ENCODE measurements around the gene PYY.
"Not testable (repeated sequence)": the region's sequence is repeated elsewhere in the genome, so short reads cannot be mapped to it uniquely, and the experiment has no call there.

PYY gene

DNA sequence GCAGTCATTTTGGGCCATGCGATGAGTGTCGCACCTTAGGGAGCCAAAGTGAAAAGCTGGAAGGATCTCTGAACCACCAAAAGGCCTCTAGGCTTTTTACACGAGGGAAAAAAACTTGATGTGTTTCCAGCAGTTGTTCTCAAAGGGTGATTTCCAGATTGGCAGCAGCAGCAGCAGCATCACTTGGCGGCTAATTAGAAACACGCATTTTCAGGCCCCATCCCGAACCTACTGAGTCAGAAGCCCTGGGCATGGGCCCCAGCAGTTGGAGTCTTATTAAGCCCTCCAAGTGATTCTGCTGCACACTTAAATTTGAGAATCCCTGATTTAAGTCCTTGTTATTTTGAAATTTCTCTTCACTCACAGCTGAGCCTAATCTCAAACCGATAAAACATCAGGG lies 25.3 kb upstream of the PYY start:
- DNase-seq (ENCODE audit: low read depth, low spot score), result no peak

- no peak for DNase-seq (ENCODE audit: low read depth, low spot score)
Observed at GRCh38 chr17:43978078-43978477, 24.3 kb upstream of the PYY start.

DNA sequence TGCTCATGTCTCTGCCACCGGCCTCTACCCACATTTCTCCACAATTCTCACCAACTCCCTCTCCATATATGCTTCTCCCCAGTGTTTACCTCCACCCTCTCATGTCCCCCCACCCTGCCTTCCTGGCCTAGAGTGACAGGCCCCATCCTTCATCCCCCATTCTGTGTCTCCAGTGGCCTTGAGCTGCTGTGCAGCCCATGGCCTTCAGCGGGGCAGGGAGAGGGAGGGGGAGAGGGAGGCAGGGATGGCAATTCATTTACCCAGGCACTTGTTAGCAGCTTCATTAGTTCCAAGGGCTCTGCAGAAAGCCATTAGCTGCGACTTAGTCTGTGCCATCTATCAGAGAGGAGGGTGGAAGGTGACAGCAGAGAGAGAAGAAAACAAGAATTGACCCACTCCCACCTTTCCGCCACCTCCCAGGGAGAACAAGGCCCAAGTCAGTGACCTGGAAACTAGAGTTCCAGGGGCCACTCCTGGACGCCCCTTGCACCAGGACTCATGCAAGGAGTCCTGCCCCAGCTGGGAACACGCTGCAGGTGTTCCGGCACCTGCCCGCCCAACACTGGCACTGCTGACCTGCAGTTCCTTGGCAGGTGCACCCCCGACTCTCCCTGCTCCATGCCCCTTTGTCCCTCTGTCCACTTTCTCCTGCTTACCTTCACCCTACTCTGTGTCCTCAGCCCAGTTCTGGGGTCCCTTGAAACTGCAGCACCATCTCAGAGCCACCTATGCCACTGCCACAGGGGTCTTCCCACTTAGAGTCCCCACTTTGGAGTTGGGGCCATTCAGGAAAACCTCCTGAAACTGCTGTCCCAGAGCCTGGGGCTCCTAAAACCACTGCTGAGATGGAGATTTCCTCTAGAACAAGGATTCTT lies 23.5 kb upstream of the PYY start:
- no peak for DNase-seq (ENCODE audit: low read depth, low spot score)

DNA sequence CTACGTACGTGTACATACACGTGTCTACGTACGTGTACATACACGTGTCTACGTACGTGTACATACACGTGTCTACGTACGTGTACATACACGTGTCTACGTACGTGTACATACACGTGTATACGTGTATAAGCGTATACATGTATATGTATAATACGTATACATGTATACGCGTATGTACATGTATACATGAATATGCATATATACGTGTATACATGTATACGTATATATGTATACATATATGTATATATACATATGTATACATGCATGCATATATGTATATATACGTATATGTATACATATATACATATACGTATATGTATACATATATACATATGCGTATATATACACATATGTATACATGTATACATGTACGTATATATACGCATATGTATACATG lies 22.2 kb upstream of the PYY start:
- no peak for DNase-seq (ENCODE audit: low read depth, low spot score)

GRCh38 chr17:43974382-43975266 lies 20.9 kb upstream of the PYY start:
- no peak for DNase-seq (ENCODE audit: low read depth, low spot score)

- not testable (repeated sequence) for DNase-seq (ENCODE audit: low read depth, low spot score)
Observed at GRCh38 chr17:43972444-43973212, 18.9 kb upstream of the PYY start.

DNA sequence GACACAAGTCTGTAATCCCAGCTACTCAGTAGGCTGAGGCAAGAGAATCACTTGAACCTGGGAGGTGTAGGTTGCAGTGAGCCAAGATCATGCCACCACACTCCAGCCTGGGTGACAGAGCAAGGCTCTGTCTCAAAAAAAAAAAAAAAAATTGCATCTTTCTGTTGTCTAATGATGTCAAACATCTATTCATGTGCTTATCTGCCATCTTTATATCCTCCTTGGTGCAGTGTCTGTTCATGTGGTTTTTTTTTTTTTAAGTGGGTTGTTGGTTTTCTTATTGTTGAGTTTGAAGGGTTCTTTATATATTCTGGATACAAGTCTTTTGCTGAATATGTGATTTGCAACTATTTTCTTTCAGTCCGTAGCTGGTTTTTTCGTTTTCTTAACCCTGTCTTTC lies 17.7 kb upstream of the PYY start:
- not testable (repeated sequence) for DNase-seq (ENCODE audit: low read depth, low spot score)

DNA sequence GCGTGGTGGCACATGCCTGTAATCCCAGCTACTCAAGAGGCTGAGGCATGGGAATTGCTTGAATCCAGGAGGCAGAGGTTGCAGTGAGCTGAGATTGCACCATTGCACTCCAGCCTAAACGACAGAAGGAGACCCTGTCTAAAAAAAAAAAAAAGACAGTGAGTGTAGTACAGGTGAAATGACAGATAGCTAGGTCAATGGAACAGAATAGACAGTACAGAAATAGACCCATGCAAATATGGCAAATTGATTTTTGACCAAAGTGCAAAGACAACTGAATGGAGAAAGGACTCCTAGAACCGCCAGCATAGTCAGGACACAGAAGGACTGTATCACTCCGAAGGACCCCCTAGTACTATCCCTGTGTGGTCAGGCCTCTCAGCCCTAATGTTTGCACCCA lies 16.6 kb upstream of the PYY start:
- DNase-seq (ENCODE audit: low read depth, low spot score), result no peak

DNA sequence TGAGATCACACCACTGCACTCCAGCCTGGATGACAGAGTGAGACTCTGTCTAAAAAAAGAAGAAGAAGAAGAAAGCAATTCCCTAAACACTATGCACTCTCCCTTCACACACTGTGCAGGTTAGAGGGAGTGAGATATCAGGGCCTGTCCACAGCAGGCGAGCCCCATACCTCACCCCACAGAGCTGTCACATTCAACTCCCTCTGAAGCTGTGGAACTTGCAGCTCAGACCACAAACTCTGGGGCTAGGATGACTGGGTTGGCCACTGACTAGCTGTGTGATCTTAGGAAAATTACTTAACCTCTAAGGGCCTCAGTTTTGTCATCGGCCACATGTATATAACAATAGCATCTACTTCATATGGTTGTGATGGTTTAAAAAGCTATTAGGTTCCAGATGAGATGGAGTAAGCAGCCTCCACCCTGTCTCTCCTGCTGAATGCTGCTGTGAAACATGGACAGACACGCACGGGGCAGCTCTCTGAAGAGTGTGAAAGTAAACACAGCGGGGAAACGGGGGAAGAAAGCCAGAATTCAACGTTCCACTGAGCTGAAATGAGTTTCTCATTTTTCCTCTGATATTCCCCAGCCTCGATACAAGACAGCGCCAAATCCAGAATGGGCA lies 13.6 kb upstream of the PYY start:
- no peak for DNase-seq (ENCODE audit: low read depth, low spot score)

- no peak for DNase-seq (ENCODE audit: low read depth, low spot score)
Observed at GRCh38 chr17:43966276-43966675, 12.5 kb upstream of the PYY start.

- no peak for DNase-seq (ENCODE audit: low read depth, low spot score)
Observed at GRCh38 chr17:43962479-43962878, 8.7 kb upstream of the PYY start.

GRCh38 chr17:43961954-43962353 lies 8.2 kb upstream of the PYY start:
- DNase-seq (ENCODE audit: low read depth, low spot score), result no peak

DNA sequence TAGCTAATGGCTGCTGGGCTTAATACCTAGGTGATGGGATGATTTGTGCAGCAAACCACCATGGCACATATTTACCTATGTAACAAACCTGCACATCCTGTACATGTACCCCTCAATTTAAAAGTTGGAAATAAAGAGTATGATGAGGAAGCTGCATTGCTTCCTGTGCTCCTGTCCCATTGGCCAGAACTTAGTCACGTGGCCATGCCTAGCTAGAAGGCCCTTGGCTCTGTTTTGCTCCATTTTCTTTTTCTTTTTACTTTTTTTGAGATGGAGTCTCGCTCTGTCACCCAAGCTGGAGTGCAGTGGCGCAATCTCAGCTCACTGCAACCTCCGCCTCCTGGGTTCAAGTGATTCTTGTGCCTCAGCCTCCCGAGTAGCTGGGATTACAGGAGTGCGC lies 7.6 kb upstream of the PYY start:
- not testable (repeated sequence) for DNase-seq (ENCODE audit: low read depth, low spot score)

DNA sequence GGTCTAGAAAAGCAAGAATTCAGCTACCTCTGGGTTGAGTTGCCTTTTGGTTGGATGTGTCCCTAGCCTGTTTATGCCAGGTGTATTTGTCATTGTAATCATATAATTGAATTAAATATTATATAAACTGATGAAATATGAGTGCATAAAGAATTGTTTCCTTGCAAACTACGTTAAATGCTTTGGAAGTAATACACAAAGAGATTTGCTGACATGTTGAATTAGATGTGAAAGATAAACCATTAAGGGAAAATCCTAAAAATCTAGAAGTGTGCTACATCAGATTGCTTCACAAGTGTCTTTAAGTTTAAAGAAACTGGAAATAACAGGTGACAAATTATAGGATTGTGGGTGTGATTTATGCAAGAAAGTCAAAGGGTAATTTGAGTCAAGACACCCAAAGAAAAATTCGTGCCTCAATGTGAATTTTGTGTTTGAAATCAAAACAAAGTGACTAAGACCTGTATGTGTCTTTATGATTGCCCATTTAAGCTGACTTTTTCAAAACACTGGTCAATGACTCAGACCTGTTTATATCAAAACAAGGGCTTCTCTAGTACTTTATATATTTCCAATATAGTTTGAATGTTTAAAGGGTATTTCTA lies 5.1 kb upstream of the PYY start:
- no peak for DNase-seq (ENCODE audit: low read depth, low spot score)

DNA sequence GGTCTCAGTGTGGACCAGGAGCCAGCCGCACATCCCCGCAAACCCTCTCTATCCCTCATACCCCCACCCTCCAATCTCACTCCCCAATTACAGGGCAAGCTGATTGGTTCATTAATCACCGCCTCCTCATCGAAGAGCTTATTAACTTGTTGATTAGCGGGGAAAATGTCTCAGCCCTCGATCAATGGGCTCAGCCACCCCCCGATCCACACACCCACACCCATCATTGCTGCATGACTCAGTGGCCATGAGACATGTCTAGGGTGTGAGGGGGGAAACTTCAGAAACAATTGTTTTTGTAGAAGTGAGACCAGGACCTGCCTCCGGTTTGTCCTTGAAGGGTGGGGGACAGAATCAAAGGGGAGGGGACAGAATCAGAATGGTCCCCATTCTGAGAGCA lies 2.5 kb upstream of the PYY start:
- no peak for DNase-seq (ENCODE audit: low read depth, low spot score)

- no peak for DNase-seq (ENCODE audit: low read depth, low spot score)
Observed at GRCh38 chr17:43952724-43953666, 745 bp downstream of the PYY start.

DNA sequence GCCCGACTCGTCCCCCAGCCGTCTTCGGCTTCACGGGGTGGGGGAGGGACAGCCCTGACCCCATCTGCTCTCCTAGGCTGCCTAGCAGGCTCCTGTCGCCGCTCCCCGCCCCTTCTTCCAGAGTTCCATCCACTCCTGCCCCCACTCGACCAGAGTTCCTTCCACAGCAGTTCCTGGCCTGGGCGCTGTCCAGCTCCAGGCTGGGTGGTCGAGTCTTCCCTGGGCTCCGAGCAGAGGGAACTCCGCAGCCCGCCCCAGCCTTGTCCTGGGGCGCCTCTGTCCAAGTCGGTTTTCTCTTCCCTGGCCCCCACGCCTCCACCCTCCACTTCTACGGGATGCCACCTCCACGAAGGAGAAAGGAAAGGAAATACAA lies 1.4 kb downstream of the PYY start:
- no peak for DNase-seq (ENCODE audit: low read depth, low spot score)

GRCh38 chr17:43951750-43952149 lies 2.0 kb downstream of the PYY start:
- no peak for DNase-seq (ENCODE audit: low read depth, low spot score)

- DNase-seq (ENCODE audit: low read depth, low spot score), result no peak
Observed at GRCh38 chr17:43950554-43950953, 3.2 kb downstream of the PYY start.

DNA sequence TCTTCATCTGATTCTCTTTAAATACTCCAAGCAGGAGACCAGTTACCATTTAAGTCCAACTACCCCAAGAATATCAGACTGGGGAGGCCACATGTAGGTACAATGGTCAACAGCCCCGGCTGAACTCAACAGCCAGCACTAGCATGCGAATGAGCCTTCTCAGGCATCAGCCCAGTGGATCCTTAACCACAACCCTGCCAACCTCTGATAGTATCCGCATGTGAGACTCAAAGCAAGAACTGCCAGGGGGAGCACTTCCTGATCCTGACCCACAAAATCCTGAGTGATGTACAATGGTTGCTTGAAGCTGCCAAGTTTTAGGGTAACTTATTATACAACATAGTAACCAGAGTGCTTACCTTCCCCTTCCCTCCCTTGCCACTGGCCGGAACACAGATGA lies 4.0 kb downstream of the PYY start:
- DNase-seq (ENCODE audit: low read depth, low spot score), result no peak

All from activated naive CD8-positive, alpha-beta T cell treated with anti-CD3 and anti-CD28 coated beads, Interleukin-2, amount 50 U/mL, for 16 hours (primary cell).